Peyer's patch (tissue), 4 donors: Measurements from ENCODE around the gene GC. TPM values are rescaled to one million over a fixed set of nuclear protein-coding genes. Genes with fewer than 3 reads are reported as not detected.

ENCODE experiments used
- DNase-seq, 3 donors: peaks; one replicate each; pipeline ENCODE4 v3.0.0-alpha.2; 2017 to 2019
- H3K27ac ChIP-seq, 4 donors: fragments of 200-600 bp; sonication (generic); one replicate each; pipeline ENCODE4 v1.5.1; 2016 to 2019
- H3K27me3 ChIP-seq, 2 donors: fragments of 200-600 bp; sonication (generic); one replicate each; pipeline ENCODE4 v1.5.1; 2019
- H3K36me3 ChIP-seq, 3 donors: fragments of 200-600 bp; sonication (generic); one replicate each; pipeline ENCODE4 v1.5.1; 2016 to 2019
- H3K4me1 ChIP-seq, 4 donors: fragments of 200-600 bp; sonication (generic); one replicate each; pipeline ENCODE4 v1.5.1; 2016 to 2019
- H3K4me3 ChIP-seq, 4 donors: fragments of 200-600 bp; sonication (generic); 1 replicate in 3 of 4; 2 replicates in 1 of 4; pipeline ENCODE4 v1.5.1; 2016 to 2019; ENCODE audit warnings: mild to moderate bottlenecking in 1 of 4
- H3K9me3 ChIP-seq, 4 donors: fragments of 200-600 bp; sonication (generic); one replicate each; pipeline ENCODE4 v1.5.1; 2016 to 2019; ENCODE audit warnings: mild to moderate bottlenecking in 1 of 4
- POLR2A ChIP-seq, 2 donors: fragments of 450-650 bp; IDR thresholded peaks; one replicate each; pipeline ENCODE4 v1.5.1; 2017; ENCODE audit warnings: antibody characterized with exemption in 2 of 2, mild to moderate bottlenecking in 2 of 2, moderate library complexity in 2 of 2
- small RNA-seq, 2 donors: library from RNA; depleted of rRNA; stranded (forward); fragments of <200 nt; gene quantifications; one replicate each; pipeline ENCODE3, GENCODE V24; 2016
- total RNA-seq, 4 donors: library from RNA; depleted of rRNA; stranded (reverse); fragments of >200 nt; gene quantifications; one replicate each; pipeline ENCODE4 v1.1.0, GENCODE V29; 2016
- TF ChIP-seq, protein P1 (sequence below), 6 experiments: fragments of 450-650 bp in 4 of 6; fragments of 200-600 bp in 2 of 6; sonication (generic) in 1 of 6; IDR thresholded peaks; one replicate each; pipeline ENCODE4 v1.5.1; 2017 to 2019; ENCODE audit warnings: antibody characterized with exemption in 6 of 6, mild to moderate bottlenecking in 3 of 6, moderate library complexity in 1 of 6

GC gene
- total RNA-seq, 4 donors from 2014 or later = not detected

DNA sequence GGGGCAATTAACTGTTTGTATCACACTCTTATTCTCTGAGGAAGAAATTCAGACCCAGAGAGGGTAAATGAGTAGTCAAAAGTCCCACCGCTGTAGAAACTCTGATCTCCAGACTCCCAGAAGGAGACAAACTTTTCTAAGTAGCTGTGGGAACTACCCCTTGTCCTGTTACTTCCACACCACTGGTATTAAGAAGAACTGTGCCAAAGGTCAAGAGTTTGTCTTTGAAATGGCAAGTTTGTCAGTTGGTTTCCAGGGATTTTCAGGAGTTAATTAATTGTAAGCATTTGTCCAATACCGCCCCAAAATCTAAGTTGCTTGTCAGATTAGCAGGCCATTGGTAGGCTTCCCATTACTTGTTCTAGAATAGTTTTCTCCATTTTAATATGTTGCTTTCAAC, 85.7 kb downstream of the GC start:
- TF ChIP-seq, protein P1, sequence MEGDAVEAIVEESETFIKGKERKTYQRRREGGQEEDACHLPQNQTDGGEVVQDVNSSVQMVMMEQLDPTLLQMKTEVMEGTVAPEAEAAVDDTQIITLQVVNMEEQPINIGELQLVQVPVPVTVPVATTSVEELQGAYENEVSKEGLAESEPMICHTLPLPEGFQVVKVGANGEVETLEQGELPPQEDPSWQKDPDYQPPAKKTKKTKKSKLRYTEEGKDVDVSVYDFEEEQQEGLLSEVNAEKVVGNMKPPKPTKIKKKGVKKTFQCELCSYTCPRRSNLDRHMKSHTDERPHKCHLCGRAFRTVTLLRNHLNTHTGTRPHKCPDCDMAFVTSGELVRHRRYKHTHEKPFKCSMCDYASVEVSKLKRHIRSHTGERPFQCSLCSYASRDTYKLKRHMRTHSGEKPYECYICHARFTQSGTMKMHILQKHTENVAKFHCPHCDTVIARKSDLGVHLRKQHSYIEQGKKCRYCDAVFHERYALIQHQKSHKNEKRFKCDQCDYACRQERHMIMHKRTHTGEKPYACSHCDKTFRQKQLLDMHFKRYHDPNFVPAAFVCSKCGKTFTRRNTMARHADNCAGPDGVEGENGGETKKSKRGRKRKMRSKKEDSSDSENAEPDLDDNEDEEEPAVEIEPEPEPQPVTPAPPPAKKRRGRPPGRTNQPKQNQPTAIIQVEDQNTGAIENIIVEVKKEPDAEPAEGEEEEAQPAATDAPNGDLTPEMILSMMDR (IDR thresholded peaks at IDR 0.05) = no peak
- TF ChIP-seq POLR2A (IDR thresholded peaks at IDR 0.05) = no peak
- no peak for DNase-seq
- no peaks in the 10 kb centered on the region for H3K27me3 ChIP-seq

DNA sequence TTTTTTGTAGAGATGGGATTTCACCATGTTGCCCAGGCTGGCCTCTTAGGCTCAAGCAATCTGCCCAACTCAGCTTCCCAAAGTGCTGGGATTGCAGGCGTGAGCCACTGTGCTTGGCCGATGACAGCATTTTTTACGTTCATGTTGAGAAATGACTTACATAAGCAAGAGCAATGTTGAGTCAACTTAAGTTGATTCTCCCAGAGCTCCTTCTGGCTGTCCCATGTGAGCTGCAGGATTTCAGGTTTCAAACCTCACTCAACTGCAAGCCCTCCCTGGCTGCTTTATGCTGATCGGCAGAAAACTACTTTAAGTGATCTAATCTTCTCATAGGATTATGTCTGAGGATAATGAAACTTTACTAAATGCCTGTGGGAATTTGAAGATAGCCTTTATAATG, 86.8 kb downstream of the GC start:
- Histone ChIP-seq H3K36me3 (no peaks in the 10 kb centered on the region), H3K9me3 (no peaks in the 10 kb centered on the region), H3K27me3 (no peaks in the 10 kb centered on the region), H3K27ac (no peak overlapping the region), H3K4me3 (no peak overlapping the region), H3K4me1 (no peaks in the 10 kb centered on the region)
- TF ChIP-seq, protein P1 (IDR thresholded peaks at IDR 0.05) = no peak
- TF ChIP-seq POLR2A (IDR thresholded peaks at IDR 0.05) = no peak
- no peak for DNase-seq

More for the DNA sequence above, 85.7 kb downstream of the GC start:
- Histone ChIP-seq H3K36me3 (no peaks in the 10 kb centered on the region), H3K27ac (no peak overlapping the region), H3K9me3 (no peaks in the 10 kb centered on the region), H3K4me3 (no peak overlapping the region), H3K4me1 (no peaks in the 10 kb centered on the region)

DNA sequence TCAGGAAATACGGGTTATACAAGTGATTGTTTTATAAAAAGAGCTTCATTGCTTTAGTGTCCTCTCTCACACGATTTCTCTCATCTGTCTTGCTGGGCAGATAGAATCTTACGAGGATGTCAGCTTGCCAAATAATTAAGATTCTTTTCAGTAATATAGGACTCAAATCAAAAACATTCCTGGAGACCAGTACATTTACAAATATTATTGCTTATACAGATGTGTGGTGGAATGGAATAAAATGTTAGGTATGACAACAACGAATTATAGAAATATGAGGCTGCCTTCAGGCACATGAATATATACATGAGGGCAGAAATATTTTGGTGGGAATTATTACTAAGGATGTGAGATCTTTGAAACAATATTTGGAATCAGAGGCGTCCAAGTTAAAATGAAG, 88.9 kb downstream of the GC start:
- Histone ChIP-seq H3K4me3 (no peak overlapping the region), H3K36me3 (no peaks in the 10 kb centered on the region), H3K9me3 (no peaks in the 10 kb centered on the region), H3K4me1 (no peaks in the 10 kb centered on the region), H3K27me3 (no peaks in the 10 kb centered on the region), H3K27ac (no peak overlapping the region)
- no peak for DNase-seq
- no peak for TF ChIP-seq POLR2A (IDR thresholded peaks at IDR 0.05)

DNA sequence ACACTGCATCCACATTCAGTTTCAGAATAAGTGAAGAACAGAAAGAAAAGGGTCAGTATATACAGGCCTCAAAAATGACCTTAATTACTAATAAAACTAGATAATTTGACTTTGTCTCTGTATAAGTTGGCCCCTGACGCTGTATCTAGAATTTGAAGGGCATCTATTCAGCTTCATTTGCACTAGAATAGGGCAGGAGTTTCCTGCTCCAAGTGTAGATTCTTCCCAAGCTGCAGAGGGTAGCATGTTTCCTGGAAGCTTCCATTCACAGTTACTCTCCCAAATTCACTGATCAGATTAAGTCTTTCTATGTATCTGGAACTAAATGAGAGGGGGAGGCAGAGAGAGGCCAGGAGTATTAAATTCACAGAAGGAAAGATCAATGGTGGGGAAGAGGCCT, 90.9 kb downstream of the GC start:
- Histone ChIP-seq H3K4me1 (no peaks in the 10 kb centered on the region), H3K4me3 (no peak overlapping the region), H3K27ac (no peak overlapping the region), H3K36me3 (no peaks in the 10 kb centered on the region), H3K27me3 (no peaks in the 10 kb centered on the region), H3K9me3 (no peaks in the 10 kb centered on the region)
- DNase-seq = no peak
- TF ChIP-seq, protein P1 (IDR thresholded peaks at IDR 0.05) = no peak
- TF ChIP-seq POLR2A (IDR thresholded peaks at IDR 0.05) = no peak

DNA sequence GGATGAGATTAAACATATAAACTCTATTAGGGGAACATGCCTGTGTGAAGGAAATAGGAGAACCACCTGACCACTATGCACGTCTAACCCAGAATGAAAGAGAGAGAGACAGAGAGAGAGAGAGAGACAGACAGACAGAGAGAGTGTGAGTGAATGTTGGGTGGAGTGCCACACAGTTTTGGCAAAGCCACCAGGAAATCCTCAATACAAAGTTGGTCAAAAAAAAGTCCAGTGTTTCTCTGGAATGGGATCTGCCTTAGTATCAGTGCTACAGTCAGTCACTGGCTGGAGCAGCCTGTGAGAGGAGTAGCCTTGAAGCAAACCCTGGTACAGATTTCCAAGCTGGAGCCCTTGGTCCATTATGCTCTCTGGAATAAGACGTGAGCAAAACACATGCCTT, 91.7 kb downstream of the GC start:
- no peaks in the 10 kb centered on the region for H3K36me3 ChIP-seq
- no peak for DNase-seq
- no peaks in the 10 kb centered on the region for H3K9me3 ChIP-seq
- H3K4me3 ChIP-seq = no peak overlapping the region
- H3K27me3 ChIP-seq = no peaks in the 10 kb centered on the region
- H3K4me1 ChIP-seq = no peaks in the 10 kb centered on the region
- H3K27ac ChIP-seq = no peak overlapping the region
- TF ChIP-seq, protein P1 (IDR thresholded peaks at IDR 0.05) = no peak
- TF ChIP-seq POLR2A (IDR thresholded peaks at IDR 0.05) = no peak

Small RNA genes within 50 kb of the gene (small RNA-seq; reads per million reads assigned to genes)
- 0 reads per million in 2 donors for gene RNA5SP163

Other genes starting within 250 kb of the GC start
- not detected for gene NPFFR2, start 247.9 kb upstream of the GC start, total RNA-seq